ENCODE measurements around the gene GRAP. TPM values are rescaled to one million over a fixed set of nuclear protein-coding genes. Genes with fewer than 3 reads are reported as not detected.
A peak's percentile ranks its signal among the peaks of the same experiment; 100 is the strongest.
"Not testable (repeated sequence)": the region's sequence is repeated elsewhere in the genome, so short reads cannot be mapped to it uniquely, and the experiment has no call there.

Gene GRAP
- total RNA-seq, 1 experiment from 2014 or later: 0.55 TPM

GRCh38 chr17:19064378-19064777 lies 17.6 kb upstream of the GRAP start:
- not testable (repeated sequence) for H3K27me3 Mint-ChIP-seq (ENCODE audit: low read depth); H3K9me3 ChIP-seq (ENCODE audit: control insufficient read depth, low read depth, low read length); H2AFZ ChIP-seq (ENCODE audit: low read length); H3K4me3 Mint-ChIP-seq; H4K8ac ChIP-seq (replicated peaks; ENCODE audit: insufficient read length, low read depth, low read length); H3K4me1 Mint-ChIP-seq; H2AK5ac ChIP-seq (ENCODE audit: insufficient read length, low read length); H3K9me3 Mint-ChIP-seq; H2BK20ac ChIP-seq (ENCODE audit: low read depth, low read length, poor library complexity, severe bottlenecking); H3K23me2 ChIP-seq (ENCODE audit: insufficient read length, low read depth, low read length, poor library complexity, severe bottlenecking); H3K23ac ChIP-seq (ENCODE audit: insufficient read length, low read depth, low read length); H2BK12ac ChIP-seq (ENCODE audit: insufficient read length, low read depth, low read length); H4K20me1 ChIP-seq (ENCODE audit: control insufficient read depth, insufficient read depth, insufficient read length); H2BK5ac ChIP-seq (ENCODE audit: insufficient read length, low read length); H3K27ac ChIP-seq (ENCODE audit: insufficient read length, low read depth, low read length); H4K91ac ChIP-seq (ENCODE audit: insufficient read length, low read depth, low read length); H3K4me1 ChIP-seq (ENCODE audit: insufficient read depth, low read length); H2BK15ac ChIP-seq (ENCODE audit: low read depth, low read length); H3K14ac ChIP-seq (ENCODE audit: insufficient read depth, low read length); H3T11ph ChIP-seq (ENCODE audit: low read length); H3K4me2 ChIP-seq (ENCODE audit: insufficient read depth, insufficient read length, low read length); H3K27me3 ChIP-seq (ENCODE audit: insufficient read depth, low read length); H3K9ac ChIP-seq (ENCODE audit: extremely low read depth, insufficient read length, low read length); H3K79me2 ChIP-seq (ENCODE audit: insufficient read depth, low read length); H3K18ac ChIP-seq (ENCODE audit: insufficient read length, low read depth, low read length); H3K36me3 Mint-ChIP-seq (ENCODE audit: insufficient read depth in 1 of 3, low read depth in 3 of 3); H3K4ac ChIP-seq (ENCODE audit: low read depth, low read length); H3K79me1 ChIP-seq (ENCODE audit: insufficient read depth, low read depth, low read length, poor library complexity, severe bottlenecking); H2BK120ac ChIP-seq (ENCODE audit: low read depth, low read length, poor library complexity, severe bottlenecking); H3K56ac ChIP-seq (ENCODE audit: insufficient read length, low read depth, low read length); H3K27ac Mint-ChIP-seq; H4K5ac ChIP-seq (ENCODE audit: insufficient read length, low read depth, low read length)
- peak; percentile 24 for DNase-seq
- WGBS (ENCODE audit: extremely low coverage, insufficient read length, low lambda C conversion rate): no CpG with 5 or more reads among the region's 17 CpGs

DNA sequence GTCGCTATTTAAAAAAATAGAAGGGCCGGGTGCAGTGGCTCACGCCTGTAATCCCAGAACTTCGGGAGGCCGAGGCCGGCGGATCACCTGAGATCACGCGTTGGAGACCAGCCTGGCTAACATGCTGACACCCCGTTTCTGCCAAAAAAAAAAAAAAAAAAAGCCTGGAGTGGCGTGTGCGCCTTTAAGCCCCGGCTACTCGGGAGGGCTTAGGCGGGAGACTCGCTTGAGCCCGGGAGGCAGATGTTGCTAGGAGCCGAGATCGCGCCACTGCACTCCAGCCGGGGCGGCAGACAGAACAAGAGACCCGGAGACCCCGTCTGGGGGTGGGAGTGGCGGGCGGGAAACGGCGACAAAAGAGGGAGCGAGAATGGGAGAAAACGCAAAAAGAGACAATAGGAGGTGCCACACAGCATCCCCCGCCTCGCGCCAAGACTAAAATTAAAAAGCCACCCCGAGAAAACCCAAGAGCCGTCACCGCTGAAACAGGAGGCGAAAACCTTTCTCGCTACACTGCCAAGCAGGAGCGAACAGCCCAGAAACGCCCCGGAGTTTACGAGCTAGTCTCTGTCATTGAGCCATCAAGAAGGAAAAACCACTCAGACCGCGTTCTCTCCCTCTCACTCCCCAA lies 16.7 kb upstream of the GRAP start:
- not testable (repeated sequence) for H3K56ac ChIP-seq (ENCODE audit: insufficient read length, low read depth, low read length); H3K4me1 ChIP-seq (ENCODE audit: insufficient read depth, low read length); H4K91ac ChIP-seq (ENCODE audit: insufficient read length, low read depth, low read length); H3K27ac ChIP-seq (ENCODE audit: insufficient read length, low read depth, low read length); H4K5ac ChIP-seq (ENCODE audit: insufficient read length, low read depth, low read length); H3K14ac ChIP-seq (ENCODE audit: insufficient read depth, low read length); H3K79me2 ChIP-seq (ENCODE audit: insufficient read depth, low read length); H3K27me3 Mint-ChIP-seq (ENCODE audit: low read depth); H3K79me1 ChIP-seq (ENCODE audit: insufficient read depth, low read depth, low read length, poor library complexity, severe bottlenecking); H3K4me2 ChIP-seq (ENCODE audit: insufficient read depth, insufficient read length, low read length); H4K8ac ChIP-seq (replicated peaks; ENCODE audit: insufficient read length, low read depth, low read length); DNase-seq; H3K9me3 ChIP-seq (ENCODE audit: control insufficient read depth, low read depth, low read length); H3K23ac ChIP-seq (ENCODE audit: insufficient read length, low read depth, low read length); H2BK5ac ChIP-seq (ENCODE audit: insufficient read length, low read length); H2AK5ac ChIP-seq (ENCODE audit: insufficient read length, low read length); H3K36me3 Mint-ChIP-seq (ENCODE audit: insufficient read depth in 1 of 3, low read depth in 3 of 3); H4K20me1 ChIP-seq (ENCODE audit: control insufficient read depth, insufficient read depth, insufficient read length); H3K23me2 ChIP-seq (ENCODE audit: insufficient read length, low read depth, low read length, poor library complexity, severe bottlenecking); H2AFZ ChIP-seq (ENCODE audit: low read length); H2BK20ac ChIP-seq (ENCODE audit: low read depth, low read length, poor library complexity, severe bottlenecking); H2BK120ac ChIP-seq (ENCODE audit: low read depth, low read length, poor library complexity, severe bottlenecking); H3K4ac ChIP-seq (ENCODE audit: low read depth, low read length); H3K9ac ChIP-seq (ENCODE audit: extremely low read depth, insufficient read length, low read length); H3K27me3 ChIP-seq (ENCODE audit: insufficient read depth, low read length); H3T11ph ChIP-seq (ENCODE audit: low read length); H3K18ac ChIP-seq (ENCODE audit: insufficient read length, low read depth, low read length); H3K4me1 Mint-ChIP-seq; H2BK15ac ChIP-seq (ENCODE audit: low read depth, low read length); H2BK12ac ChIP-seq (ENCODE audit: insufficient read length, low read depth, low read length); H3K9me3 Mint-ChIP-seq
- Mint-ChIP-seq H3K4me3 (peak overlapping the region in 1 of 2 experiments; percentile 77; a peak in 3 of 5 replicates), H3K27ac (peak overlapping the region; percentile 94 to 100 (median 99))
- WGBS (ENCODE audit: extremely low coverage, insufficient read length, low lambda C conversion rate): no CpG with 5 or more reads among the region's 44 CpGs

Data from H9 (cell line).